ENCODE data around the gene DHX58.

DHX58 gene

GRCh38 chr17:42129109-42129837 lies 16.8 kb upstream of the DHX58 start:
- DNase-seq = no peak

- no peak for DNase-seq
Observed at GRCh38 chr17:42127414-42127813, 14.9 kb upstream of the DHX58 start.

- DNase-seq = no peak
Observed at GRCh38 chr17:42126836-42127235, 14.3 kb upstream of the DHX58 start.

- no peak for DNase-seq
Observed at GRCh38 chr17:42125565-42125964, 13.1 kb upstream of the DHX58 start.

GRCh38 chr17:42124256-42124655 lies 11.7 kb upstream of the DHX58 start:
- DNase-seq = no peak

- DNase-seq = no peak
Observed at GRCh38 chr17:42122371-42123303, 10.1 kb upstream of the DHX58 start, which contains the start of gene HSPB9. TSS of gene HSPB9 (plus strand) at chr17:42122804. CDS start at chr17:42122851, 47 bp downstream.

GRCh38 chr17:42120770-42121769 lies 8.6 kb upstream of the DHX58 start, which contains the start of gene KAT2A:
TSS of gene KAT2A (minus strand) at chr17:42121367. CDS start at chr17:42121304, 63 bp downstream.
- peak; percentile 67 for DNase-seq

- DNase-seq = no peak
Observed at GRCh38 chr17:42120161-42120769, 7.8 kb upstream of the DHX58 start.

- DNase-seq = no peak
Observed at GRCh38 chr17:42119301-42119700, 6.8 kb upstream of the DHX58 start.

GRCh38 chr17:42118545-42118944 lies 6.0 kb upstream of the DHX58 start:
- DNase-seq = peak; percentile 28

GRCh38 chr17:42118126-42118510 lies 5.6 kb upstream of the DHX58 start:
- no peak for DNase-seq

- no peak for DNase-seq
Observed at GRCh38 chr17:42117397-42118125, 5.0 kb upstream of the DHX58 start.

- DNase-seq = peak; percentile 83
Observed at GRCh38 chr17:42116705-42117396, 4.3 kb upstream of the DHX58 start.

GRCh38 chr17:42114118-42114517 lies 1.6 kb upstream of the DHX58 start:
- no peak for DNase-seq

GRCh38 chr17:42113293-42114069 lies 967 bp upstream of the DHX58 start:
- DNase-seq = no peak

- DNase-seq = peak; percentile 23
Observed at GRCh38 chr17:42111871-42112551, 503 bp downstream of the DHX58 start.

GRCh38 chr17:42111265-42111636 lies 1.3 kb downstream of the DHX58 start:
- no peak for DNase-seq

GRCh38 chr17:42110301-42111264 lies 1.9 kb downstream of the DHX58 start:
- no peak for DNase-seq
